Tibial nerve (tissue), 4 donors: ENCODE measurements around the gene TNFRSF13B. TPM values are rescaled to one million over a fixed set of nuclear protein-coding genes. Genes with fewer than 3 reads are reported as not detected.
A peak's percentile ranks its signal among the peaks of the same experiment; 100 is the strongest.
"Not testable (repeated sequence)": the region's sequence is repeated elsewhere in the genome, so short reads cannot be mapped to it uniquely, and the experiment has no call there.

ENCODE experiments used
- DNase-seq, 2 donors: peaks; one replicate each; pipeline ENCODE4 v3.0.0-alpha.2; 2019; ENCODE audit warnings: low spot score in 2 of 2
- H3K27ac ChIP-seq, 4 donors: fragments of 200-600 bp; sonication (generic) in 3 of 4; one replicate each; pipeline ENCODE4 v1.5.1; 2017 to 2019; ENCODE audit warnings: mild to moderate bottlenecking in 1 of 4
- H3K27me3 ChIP-seq, 2 donors: fragments of 200-600 bp; sonication (generic) in 1 of 2; one replicate each; pipeline versions ENCODE4 v1.5.1 to v1.6.0; 2017 to 2019
- H3K36me3 ChIP-seq, 3 donors: fragments of 200-600 bp; sonication (generic); one replicate each; pipeline ENCODE4 v1.5.1; 2018 to 2019
- H3K4me1 ChIP-seq, 4 donors: fragments of 200-600 bp; sonication (generic) in 3 of 4; one replicate each; pipeline ENCODE4 v1.5.1; 2017 to 2019
- H3K4me3 ChIP-seq, 4 donors: fragments of 200-600 bp; sonication (generic) in 3 of 4; one replicate each; pipeline ENCODE4 v1.5.1; 2017 to 2019; ENCODE audit warnings: mild to moderate bottlenecking in 1 of 4, moderate library complexity in 1 of 4
- H3K9me3 ChIP-seq, 4 donors: fragments of 200-600 bp; sonication (generic) in 3 of 4; one replicate each; pipeline ENCODE4 v1.5.1; 2017 to 2019
- CTCF ChIP-seq, 5 experiments: fragments of 200-600 bp in 3 of 5; fragments of 450-650 bp in 2 of 5; sonication (generic) in 3 of 5; IDR thresholded peaks; one replicate each; pipeline ENCODE4 v1.5.1; 2016 to 2019; ENCODE audit warnings: antibody characterized with exemption in 5 of 5, mild to moderate bottlenecking in 3 of 5, moderate library complexity in 2 of 5
- EP300 ChIP-seq, 2 donors: sonication (generic); formaldehyde crosslinking; IDR thresholded peaks; one replicate each; pipeline ENCODE4 v1.6.1; 2017; ENCODE audit warnings: antibody characterized with exemption in 2 of 2, mild to moderate bottlenecking in 1 of 2
- POLR2A ChIP-seq, 2 donors: fragments of 450-650 bp; IDR thresholded peaks; one replicate each; pipeline ENCODE4 v1.6.1; 2017; ENCODE audit warnings: antibody characterized with exemption in 2 of 2, mild to moderate bottlenecking in 2 of 2, moderate library complexity in 2 of 2
- WGBS, 2 donors: methylation state at CpG; one replicate each; pipeline ENCODE4 v1.1.5; 2018; 5-methylcytosine and 5-hydroxymethylcytosine counted together
- total RNA-seq, 4 donors: library from RNA; depleted of rRNA; stranded (reverse); fragments of >200 nt; gene quantifications; one replicate each; pipeline ENCODE4 v1.1.0, GENCODE V29; 2016

Gene TNFRSF13B
- total RNA-seq, 4 donors from 2014 or later, result not detected

GRCh38 chr17:17015230-17015629 is 43.3 kb upstream of the TNFRSF13B start:
- no peak overlapping the region for H3K27ac ChIP-seq
- no peak for TF ChIP-seq POLR2A (IDR thresholded peaks at IDR 0.05)
- no peak for TF ChIP-seq CTCF (IDR thresholded peaks at IDR 0.05)
- TF ChIP-seq EP300 (IDR thresholded peaks at IDR 0.05), result no peak
- peaks cover 0 to 2% (median 0%) of the 10 kb centered on the region in 4 donors for H3K4me1 ChIP-seq
- H3K4me3 ChIP-seq, result no peak overlapping the region
- WGBS, 2 donors, result 92 to 96% methylated on average over 6 of the region's 6 CpGs
- no peak for DNase-seq
- H3K9me3 ChIP-seq, result no peaks in the 10 kb centered on the region
- no peaks in the 10 kb centered on the region for H3K36me3 ChIP-seq
- no peaks in the 10 kb centered on the region for H3K27me3 ChIP-seq

GRCh38 chr17:17014748-17015124 is 42.8 kb upstream of the TNFRSF13B start:
- WGBS, 2 donors, result 86 to 93% methylated on average over 8 to 9 of the region's 9 CpGs
- not testable (repeated sequence) for H3K36me3 ChIP-seq, H3K9me3 ChIP-seq, DNase-seq, H3K4me1 ChIP-seq, H3K4me3 ChIP-seq, H3K27ac ChIP-seq, H3K27me3 ChIP-seq

GRCh38 chr17:17013828-17014747 is 42.2 kb upstream of the TNFRSF13B start:
- not testable (repeated sequence) for H3K9me3 ChIP-seq, H3K27me3 ChIP-seq, H3K36me3 ChIP-seq, H3K4me3 ChIP-seq, H3K4me1 ChIP-seq, DNase-seq
- H3K27ac ChIP-seq, result peak overlapping the region in 1 of 4 donors; percentile 28
- WGBS, 2 donors, result 81 to 85% methylated on average over 9 of the region's 14 CpGs

- not testable (repeated sequence) for H3K4me1 ChIP-seq, H3K27me3 ChIP-seq, H3K27ac ChIP-seq, H3K4me3 ChIP-seq, H3K9me3 ChIP-seq, H3K36me3 ChIP-seq
- WGBS, 2 donors, result 48% methylated on average over 5 of the region's 12 CpGs; no CpG with 5 or more reads in 1 of the 2 donors
- DNase-seq, result peak in 1 of 2 donors; percentile 60
Measured at GRCh38 chr17:17011043-17011907, 39.4 kb upstream of the TNFRSF13B start.

GRCh38 chr17:17010545-17011034 is 38.7 kb upstream of the TNFRSF13B start:
- WGBS, 2 donors, result no CpG with 5 or more reads among the region's 12 CpGs
- not testable (repeated sequence) for H3K4me3 ChIP-seq, H3K27ac ChIP-seq, DNase-seq, H3K36me3 ChIP-seq, H3K27me3 ChIP-seq, H3K4me1 ChIP-seq, H3K9me3 ChIP-seq

- not testable (repeated sequence) for DNase-seq, H3K9me3 ChIP-seq
- WGBS, 2 donors, result 33 to 63% methylated on average over 1 of the region's 4 CpGs
Measured at GRCh38 chr17:17009972-17010371, 38.1 kb upstream of the TNFRSF13B start.

GRCh38 chr17:17008621-17009397 is 36.9 kb upstream of the TNFRSF13B start:
- not testable (repeated sequence) for H3K4me1 ChIP-seq, H3K27ac ChIP-seq, H3K4me3 ChIP-seq, H3K36me3 ChIP-seq, H3K9me3 ChIP-seq, DNase-seq, H3K27me3 ChIP-seq
- 87 to 90% methylated on average over 10 of the region's 10 CpGs for WGBS, 2 donors

More at GRCh38 chr17:17009972-17010371, 38.1 kb upstream of the TNFRSF13B start:
- H3K27ac ChIP-seq, result peak overlapping the region in 1 of 4 donors; percentile 27
- H3K4me1 ChIP-seq, H3K27me3 ChIP-seq, H3K36me3 ChIP-seq, H3K4me3 ChIP-seq: not testable (repeated sequence)
- TF ChIP-seq CTCF (IDR thresholded peaks at IDR 0.05), result peak in 1 of 5 experiments; percentile 13

GRCh38 chr17:17007891-17008290 is 36.0 kb upstream of the TNFRSF13B start:
- WGBS, 2 donors, result 93 to 95% methylated on average over 4 of the region's 6 CpGs
- not testable (repeated sequence) for H3K4me3 ChIP-seq, DNase-seq, H3K27ac ChIP-seq, H3K4me1 ChIP-seq, H3K9me3 ChIP-seq, H3K36me3 ChIP-seq, H3K27me3 ChIP-seq

GRCh38 chr17:17004997-17005614 is 33.2 kb upstream of the TNFRSF13B start:
- H3K27me3 ChIP-seq, result not testable (repeated sequence)

More at GRCh38 chr17:17004997-17005614, 33.2 kb upstream of the TNFRSF13B start:
- not testable (repeated sequence) for H3K27ac ChIP-seq, H3K36me3 ChIP-seq, H3K4me3 ChIP-seq, H3K9me3 ChIP-seq, DNase-seq
- 69 to 74% methylated on average over 10 to 11 of the region's 14 CpGs for WGBS, 2 donors
- peaks cover 0 to 12% (median 6%) of the 10 kb centered on the region in 4 donors for H3K4me1 ChIP-seq
